Hepatocyte (in vitro differentiated cells): ENCODE measurements around the gene HILPDA. TPM values are rescaled to one million over a fixed set of nuclear protein-coding genes. Genes with fewer than 3 reads are reported as not detected.
A peak's percentile ranks its signal among the peaks of the same experiment; 100 is the strongest.

ENCODE experiments used
- DNase-seq: peaks from one replicate; pipeline ENCODE4 v3.0.0-alpha.2; 2016; ENCODE audit warnings: low spot score
- H2AFZ ChIP-seq: fragments of 200-600 bp; sonication (generic); 2 replicates; pipeline ENCODE4 v1.6.0; 2016; ENCODE audit warnings: antibody characterized with exemption, mild to moderate bottlenecking
- H3K27ac ChIP-seq: fragments of 200-600 bp; sonication (generic); 2 replicates; pipeline ENCODE4 v1.5.1; 2016; ENCODE audit warnings: mild to moderate bottlenecking
- H3K27me3 ChIP-seq: fragments of 200-600 bp; sonication (generic); 2 replicates; pipeline ENCODE4 v1.6.1; 2016
- H3K36me3 ChIP-seq: fragments of 200-600 bp; sonication (generic); replicated peaks from 2 replicates; pipeline ENCODE4 v1.5.1; 2016; ENCODE audit warnings: low read depth; ENCODE audit not compliant: insufficient read depth
- H3K4me1 ChIP-seq: fragments of 200-600 bp; sonication (generic); 2 replicates; pipeline ENCODE4 v1.5.1; 2016; ENCODE audit warnings: mild to moderate bottlenecking, moderate library complexity; ENCODE audit not compliant: insufficient read depth
- H3K4me2 ChIP-seq: fragments of 200-600 bp; sonication (generic); 2 replicates; pipeline ENCODE4 v1.6.0; 2016
- H3K4me3 ChIP-seq: fragments of 200-600 bp; sonication (generic); 2 replicates; pipeline ENCODE4 v1.5.1; 2016; ENCODE audit warnings: mild to moderate bottlenecking
- H3K79me2 ChIP-seq: fragments of 200-600 bp; sonication (generic); 2 replicates; pipeline ENCODE4 v1.6.0; 2017; ENCODE audit warnings: mild to moderate bottlenecking
- H3K9me2 ChIP-seq: fragments of 200-600 bp; sonication (generic); replicated peaks from 2 replicates; pipeline ENCODE4 v1.6.0; 2017; ENCODE audit warnings: mild to moderate bottlenecking; ENCODE audit not compliant: insufficient read depth
- H3K9me3 ChIP-seq: fragments of 200-600 bp; sonication (generic); 2 replicates; pipeline ENCODE4 v1.5.1; 2016; ENCODE audit warnings: low read depth, mild to moderate bottlenecking
- H4K20me1 ChIP-seq: fragments of 200-600 bp; sonication (generic); 2 replicates; pipeline ENCODE4 v1.6.0; 2016; ENCODE audit warnings: mild to moderate bottlenecking; ENCODE audit not compliant: insufficient read depth, poor library complexity, severe bottlenecking
- EZH2 ChIP-seq: fragments of 200-600 bp; sonication (generic); IDR thresholded peaks from 2 replicates; pipeline ENCODE4 v1.6.1; 2016; ENCODE audit warnings: antibody characterized with exemption, mild to moderate bottlenecking, borderline replicate concordance
- EZH2phosphoT487 ChIP-seq: fragments of 200-600 bp; sonication (generic); IDR thresholded peaks from one replicate; pipeline ENCODE4 v1.6.1; 2018; ENCODE audit warnings: antibody characterized with exemption, mild to moderate bottlenecking, low read depth, moderate library complexity; ENCODE audit not compliant: unreplicated experiment, severe bottlenecking
- WGBS: methylation state at CpG from one replicate; pipeline ENCODE4 v1.1.6; 2016; ENCODE audit warnings: low lambda C conversion rate; ENCODE audit errors: missing lambda C conversion rate; 5-methylcytosine and 5-hydroxymethylcytosine counted together
- polyA plus RNA-seq: library from polyadenylated mRNA; unstranded; fragments of >200 nt; fragmentation: Nextera tagmentation; extraction: Ambion mirVana; gene quantifications from 2 replicates; pipeline ENCODE4 v1.2.1, GENCODE V29; 2016
- total RNA-seq: library from RNA; depleted of rRNA; stranded (reverse); fragments of >200 nt; gene quantifications from 2 replicates; pipeline ENCODE4 v1.2.3, GENCODE V29; 2014
- TF ChIP-seq, protein P1 (sequence below): fragments of 200-600 bp; sonication (generic); IDR thresholded peaks from 2 replicates; pipeline ENCODE4 v1.5.1; 2016; ENCODE audit warnings: antibody characterized with exemption, mild to moderate bottlenecking; ENCODE audit not compliant: poor library complexity

HILPDA gene
- total and polyA plus RNA-seq, 2 experiments from 2014 or later: 18.0 to 44.2 TPM

DNA sequence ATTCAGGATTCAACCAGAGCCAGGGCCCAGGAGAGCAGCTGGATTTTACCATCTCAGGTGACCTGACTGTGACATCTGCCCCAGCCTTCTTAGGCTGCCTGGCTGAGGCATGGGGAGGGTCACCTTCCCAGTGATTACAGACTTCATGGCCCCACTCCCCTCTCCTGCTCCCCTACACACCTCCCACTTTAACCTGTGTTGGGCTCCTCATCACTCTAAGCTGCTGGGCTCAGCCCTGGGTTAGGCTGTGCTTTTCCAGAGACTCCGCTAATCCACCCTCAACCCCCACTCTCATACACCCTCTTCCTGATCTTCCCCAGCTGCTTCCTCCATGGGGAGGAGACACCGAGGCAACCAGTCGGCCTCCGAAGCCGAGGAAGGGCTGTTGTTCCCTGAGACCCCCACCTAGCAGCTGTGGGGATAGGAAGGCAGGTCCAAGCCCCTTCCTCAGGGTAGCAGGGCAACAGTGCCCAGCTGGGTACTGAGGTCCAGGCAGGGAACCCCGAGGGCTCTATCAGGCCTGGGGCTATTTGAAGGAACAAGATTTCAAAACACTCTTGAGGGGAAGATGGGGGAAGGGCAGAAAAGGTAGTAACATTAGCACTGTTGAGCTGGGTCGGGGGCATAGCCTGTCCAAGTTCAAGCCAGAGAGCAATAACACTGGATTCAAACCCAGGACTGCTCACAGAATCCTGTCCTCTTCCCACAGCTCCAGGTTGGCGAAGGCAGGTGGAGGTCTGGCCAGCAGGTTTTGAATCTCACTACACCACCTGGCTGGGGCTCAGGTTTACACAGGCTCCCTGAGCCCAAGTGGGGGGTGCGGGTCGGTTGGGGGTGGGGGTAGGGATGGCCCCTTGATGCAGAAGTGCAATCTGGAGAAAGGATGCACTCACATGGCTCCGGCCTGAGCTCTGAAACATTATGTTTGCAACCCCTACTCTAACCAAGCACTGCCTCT, 47.6 kb upstream of the HILPDA start:
- Histone ChIP-seq H2AFZ (no peak overlapping the region), H3K4me1 (peaks cover 42% of the 10 kb centered on the region), H3K36me3 (no peaks in the 10 kb centered on the region), H4K20me1 (peaks cover 4% of the 10 kb centered on the region), H3K9me2 (no peaks in the 10 kb centered on the region), H3K79me2 (peaks cover 11% of the 10 kb centered on the region), H3K4me3 (no peak overlapping the region), H3K27me3 (no peaks in the 10 kb centered on the region), H3K4me2 (peak overlapping the region; percentile 90), H3K27ac (peak overlapping the region; percentile 90), H3K9me3 (no peaks in the 10 kb centered on the region)
- TF ChIP-seq, protein P1, sequence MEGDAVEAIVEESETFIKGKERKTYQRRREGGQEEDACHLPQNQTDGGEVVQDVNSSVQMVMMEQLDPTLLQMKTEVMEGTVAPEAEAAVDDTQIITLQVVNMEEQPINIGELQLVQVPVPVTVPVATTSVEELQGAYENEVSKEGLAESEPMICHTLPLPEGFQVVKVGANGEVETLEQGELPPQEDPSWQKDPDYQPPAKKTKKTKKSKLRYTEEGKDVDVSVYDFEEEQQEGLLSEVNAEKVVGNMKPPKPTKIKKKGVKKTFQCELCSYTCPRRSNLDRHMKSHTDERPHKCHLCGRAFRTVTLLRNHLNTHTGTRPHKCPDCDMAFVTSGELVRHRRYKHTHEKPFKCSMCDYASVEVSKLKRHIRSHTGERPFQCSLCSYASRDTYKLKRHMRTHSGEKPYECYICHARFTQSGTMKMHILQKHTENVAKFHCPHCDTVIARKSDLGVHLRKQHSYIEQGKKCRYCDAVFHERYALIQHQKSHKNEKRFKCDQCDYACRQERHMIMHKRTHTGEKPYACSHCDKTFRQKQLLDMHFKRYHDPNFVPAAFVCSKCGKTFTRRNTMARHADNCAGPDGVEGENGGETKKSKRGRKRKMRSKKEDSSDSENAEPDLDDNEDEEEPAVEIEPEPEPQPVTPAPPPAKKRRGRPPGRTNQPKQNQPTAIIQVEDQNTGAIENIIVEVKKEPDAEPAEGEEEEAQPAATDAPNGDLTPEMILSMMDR: no peak
- TF ChIP-seq EZH2phosphoT487 (no peak), EZH2 (no peak)
- DNase-seq: no peak
- WGBS: 58% methylated on average over 11 of the region's 11 CpGs

DNA sequence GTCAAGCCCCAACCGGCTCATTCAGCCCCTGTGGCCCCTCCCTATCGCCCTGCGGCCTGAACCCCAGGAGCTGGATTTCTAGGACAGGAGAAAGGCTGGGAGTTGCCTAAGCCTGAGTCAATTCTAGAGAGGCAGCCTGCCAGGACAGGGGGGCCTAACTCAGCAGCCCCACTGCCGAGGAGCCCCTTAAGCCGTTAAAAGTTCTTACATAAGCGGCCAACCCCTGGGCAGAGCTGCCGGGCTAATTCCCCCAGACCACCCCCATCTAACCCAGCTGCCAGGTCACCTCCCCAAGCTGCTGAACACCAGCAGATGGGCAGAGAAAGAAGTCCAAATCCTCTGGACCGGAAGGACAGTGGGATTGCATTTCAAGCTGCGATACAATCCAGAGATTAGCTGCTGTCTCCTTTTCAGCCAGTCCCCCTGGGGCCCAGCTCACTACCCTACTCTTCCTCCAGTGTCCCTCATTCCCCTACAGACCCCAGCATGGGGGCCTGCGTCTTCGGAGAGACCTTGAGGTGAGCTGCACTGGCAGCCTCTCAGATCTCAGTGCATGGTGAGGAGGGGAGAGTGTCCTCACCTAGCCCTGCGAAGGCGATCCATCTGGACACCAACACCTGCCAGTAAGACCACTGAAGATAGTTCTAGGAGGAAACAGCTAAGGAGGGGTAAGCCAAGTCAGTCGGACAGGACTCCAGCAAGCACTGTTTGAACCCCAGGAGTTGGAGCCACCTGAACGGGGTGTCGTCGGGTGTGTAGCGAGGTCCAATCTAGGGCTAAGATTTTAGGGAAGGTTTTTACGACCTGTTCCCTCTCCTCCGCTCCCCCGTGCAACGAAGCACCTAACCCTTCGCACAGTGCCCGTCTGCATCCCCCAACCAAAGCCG, 46.7 kb upstream of the HILPDA start:
- H3K36me3 ChIP-seq: no peaks in the 10 kb centered on the region
- no peak for DNase-seq
- peak overlapping the region; percentile 90 for H3K4me2 ChIP-seq
- 19% methylated on average over 25 of the region's 25 CpGs for WGBS
- peak overlapping the region; percentile 76 for H2AFZ ChIP-seq
- H3K79me2 ChIP-seq: peaks cover 8% of the 10 kb centered on the region
- peaks cover 42% of the 10 kb centered on the region for H3K4me1 ChIP-seq
- no peaks in the 10 kb centered on the region for H3K27me3 ChIP-seq
- H3K4me3 ChIP-seq: peak overlapping the region; percentile 65
- H3K9me3 ChIP-seq: no peaks in the 10 kb centered on the region
- peak overlapping the region; percentile 90 for H3K27ac ChIP-seq
- H4K20me1 ChIP-seq: peaks cover 4% of the 10 kb centered on the region
- H3K9me2 ChIP-seq: no peaks in the 10 kb centered on the region
- TF ChIP-seq, protein P1: no peak
- no peak for TF ChIP-seq EZH2phosphoT487
- no peak for TF ChIP-seq EZH2

DNA sequence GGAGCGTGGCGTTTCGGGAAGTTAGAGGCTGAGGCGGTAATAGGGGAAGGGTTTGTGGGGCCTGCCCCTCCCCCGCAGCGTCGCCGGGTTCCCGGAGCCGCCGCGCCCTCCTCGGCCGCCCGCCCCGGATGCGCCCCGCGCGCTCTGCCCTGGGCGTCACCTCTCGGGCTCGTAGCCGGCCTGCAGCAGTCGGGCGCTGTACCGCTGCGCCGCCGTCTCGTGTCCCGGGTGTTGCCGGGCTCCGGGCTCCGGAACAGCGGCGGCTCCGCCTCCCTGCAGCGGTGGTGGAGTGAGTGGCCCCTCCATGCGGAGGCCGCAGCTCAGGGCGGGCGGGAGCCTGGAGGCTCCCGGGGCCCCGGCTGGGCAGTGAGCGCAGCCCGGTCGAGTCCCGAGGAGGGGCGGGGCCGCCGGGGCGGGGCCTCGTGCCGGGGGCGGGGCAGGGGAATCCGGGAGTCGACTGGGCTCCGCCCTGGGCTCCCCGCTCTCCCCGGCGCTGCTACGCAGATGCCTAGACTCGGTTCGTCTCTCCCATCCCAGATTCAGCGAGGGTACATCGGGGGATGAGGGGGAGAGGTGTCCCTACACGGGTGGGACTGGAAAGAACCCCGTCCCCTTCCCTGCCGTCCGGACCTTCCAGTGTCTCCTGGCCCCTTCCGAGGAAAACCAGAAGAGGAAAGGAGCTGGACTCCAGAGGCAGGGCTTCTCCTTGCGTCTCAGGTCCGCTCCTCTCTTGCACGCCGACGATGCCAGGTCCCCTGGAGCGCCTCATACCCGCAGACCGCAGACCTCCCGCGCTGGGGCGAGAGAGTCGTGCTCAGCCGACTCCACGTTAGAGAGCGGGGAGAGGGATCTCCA, 45.9 kb upstream of the HILPDA start, which contains the start of gene IMPDH1:
IMPDH1 (minus strand) TSS at position 387 of the 855 bp plus-strand sequence; CDS start at position 306, 81 bp downstream.
- TF ChIP-seq, protein P1: no peak
- TF ChIP-seq EZH2: no peak
- no peak for TF ChIP-seq EZH2phosphoT487
- Histone ChIP-seq H3K36me3 (no peaks in the 10 kb centered on the region), H3K27ac (peak within 1 kb of the TSS; percentile 90), H3K9me3 (no peaks in the 10 kb centered on the region), H3K4me2 (peak within 1 kb of the TSS; percentile 90), H3K9me2 (no peaks in the 10 kb centered on the region), H3K4me3 (peak within 1 kb of the TSS; percentile 65), H3K79me2 (peaks cover 7% of the 10 kb centered on the region), H2AFZ (peak within 1 kb of the TSS; percentile 76), H3K27me3 (no peaks in the 10 kb centered on the region), H3K4me1 (peaks cover 38% of the 10 kb centered on the region), H4K20me1 (peaks cover 2% of the 10 kb centered on the region)
- peak; percentile 92 for DNase-seq
- WGBS: under 1% methylated on average over 75 of the region's 87 CpGs
